SK-N-SH treated with all-trans-retinoic acid at 6 μM for 48 hours (cell line): ENCODE measurements around the gene ABCB8.
"Not testable (repeated sequence)": the region's sequence is repeated elsewhere in the genome, so short reads cannot be mapped to it uniquely, and the experiment has no call there.

ENCODE experiments used
- ATAC-seq: fragments of 200-7000 bp; cut with Tn5 transposase; 3 replicates; pipeline ENCODE4 v1.9.1; 2020; ENCODE audit warnings: mild to moderate bottlenecking, moderate library complexity
- CSDC2 ChIP-seq: fragments of 250-450 bp; sonication (Bioruptor Pico); IDR thresholded peaks from 2 replicates; pipeline ENCODE4 v1.5.0; 2020; ENCODE audit warnings: mild to moderate bottlenecking, moderate library complexity
- ESRRG ChIP-seq: fragments of 250-450 bp; sonication (Bioruptor Pico); IDR thresholded peaks from 2 replicates; pipeline ENCODE4 v1.6.1; 2021; ENCODE audit warnings: mild to moderate bottlenecking
- GLIS3 ChIP-seq: fragments of 250-450 bp; sonication (Bioruptor Pico); IDR thresholded peaks from 2 replicates; pipeline ENCODE4 v1.5.0; 2020; ENCODE audit warnings: mild to moderate bottlenecking, moderate library complexity
- ISL1 ChIP-seq: fragments of 250-450 bp; sonication (Bioruptor Pico); IDR thresholded peaks from 2 replicates; pipeline ENCODE4 v2.1.2; 2022; ENCODE audit warnings: mild to moderate bottlenecking, moderate library complexity
- POU6F1 ChIP-seq: fragments of 250-450 bp; sonication (Bioruptor Pico); IDR thresholded peaks from 2 replicates; pipeline ENCODE4 v1.8.0; 2021; ENCODE audit warnings: low read depth, mild to moderate bottlenecking, moderate library complexity, borderline replicate concordance
- PPARA ChIP-seq: fragments of 250-450 bp; sonication (Bioruptor Pico); IDR thresholded peaks from 2 replicates; pipeline ENCODE4 v1.5.0; 2020; ENCODE audit warnings: mild to moderate bottlenecking, borderline replicate concordance
- RARB ChIP-seq: fragments of 250-450 bp; sonication (Bioruptor Pico); IDR thresholded peaks from 2 replicates; pipeline ENCODE4 v1.8.0; 2021; ENCODE audit warnings: mild to moderate bottlenecking, moderate library complexity
- SNAI2 ChIP-seq: fragments of 250-450 bp; sonication (Bioruptor Pico); IDR thresholded peaks from 2 replicates; pipeline ENCODE4 v1.5.0; 2020; ENCODE audit warnings: mild to moderate bottlenecking, moderate library complexity
- TCF4 ChIP-seq: fragments of 250-450 bp; sonication (Bioruptor Pico); IDR thresholded peaks from 2 replicates; pipeline ENCODE4 v1.8.0; 2021; ENCODE audit warnings: mild to moderate bottlenecking, moderate library complexity, borderline replicate concordance
- TOX ChIP-seq: fragments of 250-450 bp; sonication (Bioruptor Pico); IDR thresholded peaks from 2 replicates; pipeline ENCODE4 v1.8.0; 2021; ENCODE audit warnings: mild to moderate bottlenecking, moderate library complexity, borderline replicate concordance
- ZC3H10 ChIP-seq: fragments of 250-450 bp; sonication (Bioruptor Pico); IDR thresholded peaks from 2 replicates; pipeline ENCODE4 v1.5.1; 2021; ENCODE audit warnings: mild to moderate bottlenecking, moderate library complexity
- ZFP3 ChIP-seq: fragments of 250-450 bp; sonication (Bioruptor Pico); IDR thresholded peaks from 2 replicates; pipeline ENCODE4 v1.5.0; 2020; ENCODE audit warnings: mild to moderate bottlenecking, moderate library complexity
- ZNF565 ChIP-seq: fragments of 450-650 bp; formaldehyde crosslinking; conservative IDR thresholded peaks from 2 replicates; pipeline ENCODE4 v1.5.0; 2020; ENCODE audit warnings: low read depth, mild to moderate bottlenecking, moderate library complexity
- TF ChIP-seq, protein P1 (sequence below): fragments of 250-450 bp; sonication (Bioruptor Pico); IDR thresholded peaks from 2 replicates; pipeline ENCODE4 v1.8.0; 2020; ENCODE audit warnings: mild to moderate bottlenecking, moderate library complexity, borderline replicate concordance
- TF ChIP-seq, protein P2 (sequence below): fragments of 250-450 bp; sonication (Bioruptor Pico); IDR thresholded peaks from 2 replicates; pipeline ENCODE4 v1.5.0; 2020; ENCODE audit warnings: mild to moderate bottlenecking, moderate library complexity
- TF ChIP-seq, protein P3 (sequence below): fragments of 250-450 bp; sonication (Bioruptor Pico); IDR thresholded peaks from 2 replicates; pipeline ENCODE4 v1.5.1; 2020; ENCODE audit warnings: low read depth, mild to moderate bottlenecking, moderate library complexity

Gene ABCB8

DNA sequence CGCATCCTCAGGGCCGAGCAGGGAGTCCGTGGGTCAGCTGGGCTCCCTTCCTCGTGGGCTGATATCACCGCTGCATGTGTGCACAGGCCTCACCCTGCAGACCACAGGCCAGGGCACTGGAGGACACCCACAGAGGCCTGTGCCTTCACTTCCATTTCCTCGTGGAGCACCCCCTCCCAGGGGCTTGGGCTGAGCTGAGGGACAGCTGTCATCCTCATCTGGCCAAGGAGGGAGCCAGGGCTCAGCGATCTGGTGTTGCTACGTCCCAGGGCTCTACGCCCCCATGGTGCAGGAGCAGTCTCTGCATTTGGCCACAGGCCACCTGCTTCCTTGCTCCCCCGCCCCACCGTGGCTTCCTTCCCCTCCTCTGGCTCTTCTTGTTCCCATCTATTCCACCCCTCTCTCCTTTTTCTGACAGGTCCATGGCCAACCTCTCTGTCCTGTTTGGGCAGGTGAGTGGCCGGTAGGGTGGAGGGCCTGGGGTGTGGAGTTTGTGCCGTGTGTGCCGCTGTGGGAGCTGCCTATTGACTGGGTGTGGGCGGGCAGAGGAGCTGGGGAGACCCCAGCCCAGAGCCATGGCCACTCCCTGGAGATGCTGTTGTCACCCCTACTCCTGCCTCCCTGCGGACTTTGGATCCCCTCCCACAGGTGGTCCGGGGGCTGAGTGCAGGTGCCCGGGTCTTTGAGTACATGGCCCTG lies 11.7 kb downstream of the ABCB8 start:
- no peak for TF ChIP-seq ZC3H10 (CRISPR knock-in tag)
- no peak for TF ChIP-seq SNAI2 (CRISPR knock-in tag)
- TF ChIP-seq, protein P1, sequence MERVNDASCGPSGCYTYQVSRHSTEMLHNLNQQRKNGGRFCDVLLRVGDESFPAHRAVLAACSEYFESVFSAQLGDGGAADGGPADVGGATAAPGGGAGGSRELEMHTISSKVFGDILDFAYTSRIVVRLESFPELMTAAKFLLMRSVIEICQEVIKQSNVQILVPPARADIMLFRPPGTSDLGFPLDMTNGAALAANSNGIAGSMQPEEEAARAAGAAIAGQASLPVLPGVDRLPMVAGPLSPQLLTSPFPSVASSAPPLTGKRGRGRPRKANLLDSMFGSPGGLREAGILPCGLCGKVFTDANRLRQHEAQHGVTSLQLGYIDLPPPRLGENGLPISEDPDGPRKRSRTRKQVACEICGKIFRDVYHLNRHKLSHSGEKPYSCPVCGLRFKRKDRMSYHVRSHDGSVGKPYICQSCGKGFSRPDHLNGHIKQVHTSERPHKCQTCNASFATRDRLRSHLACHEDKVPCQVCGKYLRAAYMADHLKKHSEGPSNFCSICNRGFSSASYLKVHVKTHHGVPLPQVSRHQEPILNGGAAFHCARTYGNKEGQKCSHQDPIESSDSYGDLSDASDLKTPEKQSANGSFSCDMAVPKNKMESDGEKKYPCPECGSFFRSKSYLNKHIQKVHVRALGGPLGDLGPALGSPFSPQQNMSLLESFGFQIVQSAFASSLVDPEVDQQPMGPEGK: no peak
- no peak for TF ChIP-seq POU6F1
- TF ChIP-seq PPARA: no peak
- TF ChIP-seq ZNF565 (CRISPR knock-in tag): no peak
- TF ChIP-seq TCF4 (CRISPR knock-in tag): no peak
- ATAC-seq: peak; percentile 19

- no peak for ATAC-seq
- TF ChIP-seq, protein P1: no peak
- no peak for TF ChIP-seq ISL1 (CRISPR knock-in tag)
- no peak for TF ChIP-seq POU6F1
- no peak for TF ChIP-seq ZC3H10 (CRISPR knock-in tag)
- no peak for TF ChIP-seq GLIS3 (CRISPR knock-in tag)
Observed at GRCh38 chr7:151040616-151041375, 12.5 kb downstream of the ABCB8 start.

DNA sequence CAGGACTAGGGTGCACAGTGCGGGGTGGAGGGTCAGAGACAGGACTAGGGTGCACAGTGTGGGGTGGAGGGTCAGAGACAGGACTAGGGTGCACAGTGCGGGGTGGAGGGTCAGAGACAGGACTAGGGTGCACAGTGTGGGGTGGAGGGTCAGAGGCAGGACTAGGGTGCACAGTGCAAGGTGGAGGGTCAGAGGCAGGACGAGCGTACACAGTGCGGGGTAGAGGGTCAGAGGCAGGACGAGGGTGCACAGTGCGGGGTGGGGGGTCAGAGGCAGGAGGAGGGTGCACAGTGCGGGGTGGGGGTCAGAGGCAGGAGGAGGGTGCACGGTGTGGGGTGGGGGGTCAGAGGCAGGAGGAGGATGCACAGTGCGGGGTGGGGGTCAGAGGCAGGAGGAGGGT lies 15.2 kb downstream of the ABCB8 start:
- ATAC-seq: not testable (repeated sequence)

DNA sequence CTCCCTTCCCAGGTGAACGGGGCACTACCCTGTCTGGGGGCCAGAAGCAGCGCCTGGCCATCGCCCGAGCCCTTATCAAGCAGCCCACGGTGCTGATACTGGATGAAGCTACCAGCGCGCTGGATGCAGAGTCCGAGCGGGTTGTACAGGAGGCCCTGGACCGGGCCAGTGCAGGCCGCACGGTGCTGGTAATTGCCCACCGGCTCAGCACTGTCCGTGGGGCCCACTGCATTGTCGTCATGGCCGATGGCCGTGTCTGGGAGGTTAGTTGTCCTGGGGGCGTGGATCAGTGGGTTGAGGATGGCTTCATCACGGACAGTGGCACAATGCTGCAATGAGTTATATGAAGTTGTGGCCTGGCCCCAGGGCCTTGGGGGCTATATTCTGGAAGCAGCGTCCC lies 15.7 kb downstream of the ABCB8 start:
- ATAC-seq: no peak
- TF ChIP-seq TOX (CRISPR knock-in tag): no peak
- TF ChIP-seq POU6F1: no peak
- no peak for TF ChIP-seq ESRRG
- no peak for TF ChIP-seq RARB (CRISPR knock-in tag)
- TF ChIP-seq GLIS3 (CRISPR knock-in tag): no peak
- TF ChIP-seq SNAI2 (CRISPR knock-in tag): no peak
- TF ChIP-seq TCF4 (CRISPR knock-in tag): no peak
- no peak for TF ChIP-seq ZFP3 (CRISPR knock-in tag)
- TF ChIP-seq, protein P2, sequence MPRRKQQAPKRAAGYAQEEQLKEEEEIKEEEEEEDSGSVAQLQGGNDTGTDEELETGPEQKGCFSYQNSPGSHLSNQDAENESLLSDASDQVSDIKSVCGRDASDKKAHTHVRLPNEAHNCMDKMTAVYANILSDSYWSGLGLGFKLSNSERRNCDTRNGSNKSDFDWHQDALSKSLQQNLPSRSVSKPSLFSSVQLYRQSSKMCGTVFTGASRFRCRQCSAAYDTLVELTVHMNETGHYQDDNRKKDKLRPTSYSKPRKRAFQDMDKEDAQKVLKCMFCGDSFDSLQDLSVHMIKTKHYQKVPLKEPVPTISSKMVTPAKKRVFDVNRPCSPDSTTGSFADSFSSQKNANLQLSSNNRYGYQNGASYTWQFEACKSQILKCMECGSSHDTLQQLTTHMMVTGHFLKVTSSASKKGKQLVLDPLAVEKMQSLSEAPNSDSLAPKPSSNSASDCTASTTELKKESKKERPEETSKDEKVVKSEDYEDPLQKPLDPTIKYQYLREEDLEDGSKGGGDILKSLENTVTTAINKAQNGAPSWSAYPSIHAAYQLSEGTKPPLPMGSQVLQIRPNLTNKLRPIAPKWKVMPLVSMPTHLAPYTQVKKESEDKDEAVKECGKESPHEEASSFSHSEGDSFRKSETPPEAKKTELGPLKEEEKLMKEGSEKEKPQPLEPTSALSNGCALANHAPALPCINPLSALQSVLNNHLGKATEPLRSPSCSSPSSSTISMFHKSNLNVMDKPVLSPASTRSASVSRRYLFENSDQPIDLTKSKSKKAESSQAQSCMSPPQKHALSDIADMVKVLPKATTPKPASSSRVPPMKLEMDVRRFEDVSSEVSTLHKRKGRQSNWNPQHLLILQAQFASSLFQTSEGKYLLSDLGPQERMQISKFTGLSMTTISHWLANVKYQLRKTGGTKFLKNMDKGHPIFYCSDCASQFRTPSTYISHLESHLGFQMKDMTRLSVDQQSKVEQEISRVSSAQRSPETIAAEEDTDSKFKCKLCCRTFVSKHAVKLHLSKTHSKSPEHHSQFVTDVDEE (CRISPR knock-in tag): no peak
- TF ChIP-seq CSDC2: no peak
- TF ChIP-seq, protein P3, sequence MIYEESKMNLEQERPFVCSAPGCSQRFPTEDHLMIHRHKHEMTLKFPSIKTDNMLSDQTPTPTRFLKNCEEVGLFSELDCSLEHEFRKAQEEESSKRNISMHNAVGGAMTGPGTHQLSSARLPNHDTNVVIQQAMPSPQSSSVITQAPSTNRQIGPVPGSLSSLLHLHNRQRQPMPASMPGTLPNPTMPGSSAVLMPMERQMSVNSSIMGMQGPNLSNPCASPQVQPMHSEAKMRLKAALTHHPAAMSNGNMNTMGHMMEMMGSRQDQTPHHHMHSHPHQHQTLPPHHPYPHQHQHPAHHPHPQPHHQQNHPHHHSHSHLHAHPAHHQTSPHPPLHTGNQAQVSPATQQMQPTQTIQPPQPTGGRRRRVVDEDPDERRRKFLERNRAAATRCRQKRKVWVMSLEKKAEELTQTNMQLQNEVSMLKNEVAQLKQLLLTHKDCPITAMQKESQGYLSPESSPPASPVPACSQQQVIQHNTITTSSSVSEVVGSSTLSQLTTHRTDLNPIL (CRISPR knock-in tag): no peak
- no peak for TF ChIP-seq ZC3H10 (CRISPR knock-in tag)
- TF ChIP-seq, protein P1: no peak
